Suppressor macrophage (primary cell): ENCODE measurements around the gene DPH1.

ENCODE experiments used
- DNase-seq, 4 experiments: peaks; one replicate each; pipeline ENCODE4 v3.0.0-alpha.2; 2020 to 2022

Gene DPH1

DNA sequence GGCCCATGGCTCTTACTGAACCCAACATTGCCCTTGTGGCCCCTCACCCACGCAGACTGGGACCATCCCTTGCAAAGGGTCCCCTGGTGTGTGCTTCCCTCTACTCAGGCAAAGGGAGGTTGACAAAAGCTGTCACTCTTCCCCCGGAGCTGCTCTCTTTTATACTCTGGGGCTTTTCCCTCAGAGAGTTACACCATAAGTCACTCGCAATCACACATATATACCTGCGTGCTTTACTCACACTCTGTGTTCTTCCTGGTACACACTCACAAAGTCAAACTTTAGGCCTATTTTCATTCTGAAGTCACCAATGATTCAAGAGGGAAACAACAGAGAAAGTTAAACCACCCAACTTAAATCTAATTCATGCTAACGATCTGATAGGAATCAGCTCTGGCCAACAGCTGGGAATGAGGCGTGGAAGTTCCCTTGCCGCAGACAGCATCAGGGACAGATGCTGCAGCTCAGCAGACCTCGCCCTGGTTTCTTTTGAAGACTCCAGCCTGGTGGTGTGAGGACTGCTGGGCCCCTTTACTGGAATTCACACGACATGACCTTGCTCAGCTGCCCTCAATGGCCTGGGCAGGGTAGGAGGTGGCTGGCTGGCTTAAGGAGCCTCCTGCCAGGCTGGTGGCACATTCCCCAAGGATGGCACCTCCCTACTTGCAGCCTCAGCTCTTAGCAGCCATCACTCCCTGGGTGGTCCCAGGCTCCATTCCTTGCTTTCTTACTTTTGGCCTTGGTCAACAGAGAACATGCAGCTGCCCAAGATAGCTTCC, 52.2 kb downstream of the DPH1 start:
- DNase-seq: no peak

DNA sequence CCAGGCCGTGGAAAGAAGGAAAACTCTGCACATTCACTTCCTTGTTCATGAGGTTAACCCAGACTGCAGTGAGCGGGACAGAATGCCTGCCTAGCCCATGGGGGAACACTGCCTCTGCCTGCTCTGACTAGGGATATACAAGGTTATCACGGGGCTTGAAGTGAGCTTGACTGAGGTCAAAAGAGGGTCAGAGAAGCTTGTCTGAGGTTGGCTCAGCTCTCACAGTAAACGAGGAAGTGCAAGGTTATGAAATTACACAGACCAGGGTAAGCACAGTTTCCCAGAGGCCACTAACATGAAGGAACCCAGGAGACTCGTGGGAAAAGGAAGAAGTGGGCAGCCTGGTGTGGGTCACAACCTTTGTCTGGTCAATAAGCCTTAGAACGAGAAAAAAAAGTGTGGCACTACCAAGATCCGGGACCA, 53.7 kb downstream of the DPH1 start:
- peak; percentile 93 to 99 (median 96) for DNase-seq

DNA sequence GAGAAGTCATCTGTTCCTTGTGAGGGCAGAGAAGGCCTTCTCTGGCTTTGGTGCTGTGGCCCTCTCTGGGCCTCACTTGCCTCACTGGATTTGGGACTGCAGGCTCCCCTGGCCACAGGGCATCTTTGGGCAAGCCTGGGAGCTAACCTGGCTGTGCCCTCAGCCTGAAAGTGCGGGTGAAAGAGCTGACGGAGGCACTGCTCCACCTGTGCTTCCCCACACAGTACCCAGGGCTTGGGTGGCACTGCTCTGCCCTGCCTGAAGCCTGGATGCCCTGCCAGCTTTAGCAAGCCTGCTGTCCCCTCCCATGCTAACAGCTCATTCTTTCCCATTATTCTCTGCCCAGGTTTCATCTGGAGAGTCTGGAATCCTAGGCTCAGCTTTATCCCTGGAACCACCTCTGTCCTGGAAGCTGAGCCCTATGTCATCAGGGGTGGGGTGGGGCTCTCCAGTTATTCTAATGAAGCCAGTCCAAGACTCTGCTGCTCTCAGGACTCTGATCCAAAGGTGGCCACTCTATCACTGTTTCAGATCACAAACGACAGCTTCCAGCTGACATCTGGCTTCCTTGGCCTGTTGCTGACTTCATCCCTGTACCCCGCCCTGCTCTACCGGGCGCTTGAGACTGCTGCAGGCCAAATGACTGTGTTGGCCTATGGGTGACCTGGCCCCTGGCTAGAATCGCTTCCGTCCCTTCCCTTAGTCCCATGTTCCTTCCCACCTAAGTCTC, 54.2 kb downstream of the DPH1 start:
- DNase-seq: no peak

DNA sequence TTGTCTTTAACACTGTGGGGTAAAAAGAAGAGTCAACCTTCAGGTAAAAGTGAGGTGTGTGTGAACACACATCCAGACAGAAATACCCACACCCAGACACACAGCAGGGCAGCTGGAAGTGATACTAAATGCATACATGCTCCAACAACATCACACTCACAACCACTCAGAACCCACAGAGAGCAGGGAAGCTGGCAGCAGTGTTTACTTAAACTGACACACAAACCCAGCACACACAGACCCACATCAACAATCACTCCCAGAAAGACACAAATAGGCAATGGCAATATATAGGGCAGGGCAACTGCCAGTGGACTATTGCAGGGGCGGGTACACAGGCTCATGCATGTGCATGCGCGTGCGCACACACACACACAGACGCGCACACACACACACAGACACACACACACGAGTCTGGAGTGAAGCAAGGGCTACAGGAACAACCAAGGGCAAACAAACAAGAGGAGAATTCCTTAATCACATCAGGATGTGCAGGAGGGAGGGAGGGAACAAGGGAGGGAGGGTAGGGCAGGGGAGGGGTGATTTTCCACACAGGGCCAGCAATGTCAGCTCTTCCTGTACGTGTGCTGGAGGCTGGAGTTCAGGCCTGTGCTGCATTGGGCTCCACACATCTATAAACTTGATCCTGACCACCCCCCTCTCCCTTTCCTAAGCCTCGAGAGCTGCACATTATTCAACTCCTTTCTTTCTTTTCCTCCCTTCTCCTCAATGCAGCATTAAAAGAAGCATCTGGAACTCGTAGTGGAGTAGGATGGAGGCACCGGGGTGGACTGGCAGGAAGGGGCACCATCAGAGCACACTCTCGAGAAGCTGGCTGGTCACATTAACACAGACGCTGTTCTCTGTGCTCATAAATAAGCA, 55.1 kb downstream of the DPH1 start:
- no peak for DNase-seq

DNA sequence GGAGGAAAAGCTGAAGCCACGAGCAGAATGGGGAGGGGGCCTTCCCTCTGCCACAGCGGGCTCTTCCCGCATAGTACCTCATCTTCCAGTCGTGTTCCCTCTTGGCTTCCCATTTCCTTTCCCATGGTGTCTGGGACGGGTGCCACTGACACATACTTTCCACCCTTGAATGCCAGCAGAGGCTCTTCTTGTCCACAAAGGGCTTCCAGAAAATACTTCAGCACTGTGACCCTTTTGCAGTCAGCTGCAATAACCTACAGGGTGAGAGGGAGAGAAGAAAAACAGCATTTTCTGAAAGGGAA, 55.6 kb downstream of the DPH1 start:
- no peak for DNase-seq

DNA sequence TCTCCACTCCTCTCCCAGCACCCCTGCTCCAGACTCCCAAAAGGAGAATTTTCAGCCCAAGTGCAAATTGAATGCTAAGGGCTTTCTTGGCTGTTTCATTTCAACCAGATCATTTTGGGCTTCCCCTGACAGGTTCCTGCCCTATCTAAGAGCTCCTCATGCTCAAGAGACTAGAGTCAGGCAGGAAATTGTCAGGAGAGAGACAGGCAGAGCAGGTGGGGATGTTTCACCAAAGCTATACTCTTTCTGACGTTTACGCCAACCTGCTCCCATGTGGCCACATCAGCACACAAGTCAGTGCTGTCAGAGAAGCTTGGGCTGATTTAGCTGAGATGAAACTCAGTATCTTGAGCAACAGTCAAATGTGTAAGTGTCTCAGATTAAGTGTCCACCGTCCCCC, 56.4 kb downstream of the DPH1 start:
- DNase-seq: no peak

DNA sequence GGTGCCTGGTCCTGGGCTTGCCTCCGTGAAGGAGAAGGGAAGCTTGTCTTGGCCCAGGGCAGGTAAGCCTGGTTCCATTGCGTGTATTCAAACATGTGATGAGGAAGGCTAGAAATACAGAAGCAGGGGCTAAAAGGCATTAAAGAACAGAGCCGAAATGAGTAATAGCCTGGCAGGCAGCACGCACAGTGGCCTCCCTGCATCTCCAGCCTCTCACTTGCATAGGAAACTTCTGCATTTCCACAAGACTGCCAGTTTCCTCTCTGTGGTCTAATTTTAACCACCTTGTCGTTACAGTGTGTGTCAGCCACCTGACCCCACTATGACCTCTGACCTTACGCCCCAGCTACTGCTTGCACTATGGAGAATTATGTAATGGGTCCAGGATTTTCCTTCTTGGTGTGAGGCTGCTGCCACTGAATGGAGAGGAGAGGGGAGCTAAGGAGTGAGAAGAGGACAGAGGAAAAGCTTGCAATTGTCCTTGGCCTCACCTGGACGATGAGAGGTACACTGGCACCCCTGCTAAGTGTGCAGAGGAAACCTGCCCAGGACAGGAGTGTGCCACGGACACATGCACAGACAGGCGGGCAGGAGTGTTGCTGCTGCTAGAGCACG, 57.8 kb downstream of the DPH1 start:
- peak; percentile 92 to 98 (median 95) for DNase-seq

DNA sequence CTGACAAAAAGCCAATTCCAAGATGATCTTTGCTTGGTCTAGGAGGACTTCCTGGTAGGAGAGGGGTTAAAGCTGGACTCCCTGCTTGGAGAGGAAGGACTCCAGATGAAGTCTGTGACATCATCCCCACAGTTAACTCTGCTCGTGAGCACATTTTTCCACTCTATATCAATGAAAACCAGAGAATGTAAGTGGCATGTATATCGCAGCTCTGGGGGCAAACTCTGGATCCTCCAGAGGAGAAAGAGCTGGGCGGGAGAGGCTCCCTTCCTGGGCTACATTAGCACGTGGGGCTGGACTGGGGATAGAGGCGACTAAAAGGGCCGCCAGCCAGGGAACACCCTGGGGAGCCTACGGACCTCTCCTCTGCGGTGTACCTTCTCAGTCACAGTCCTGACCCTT, 59.1 kb downstream of the DPH1 start:
- peak; percentile 36 to 76 (median 55) for DNase-seq

DNA sequence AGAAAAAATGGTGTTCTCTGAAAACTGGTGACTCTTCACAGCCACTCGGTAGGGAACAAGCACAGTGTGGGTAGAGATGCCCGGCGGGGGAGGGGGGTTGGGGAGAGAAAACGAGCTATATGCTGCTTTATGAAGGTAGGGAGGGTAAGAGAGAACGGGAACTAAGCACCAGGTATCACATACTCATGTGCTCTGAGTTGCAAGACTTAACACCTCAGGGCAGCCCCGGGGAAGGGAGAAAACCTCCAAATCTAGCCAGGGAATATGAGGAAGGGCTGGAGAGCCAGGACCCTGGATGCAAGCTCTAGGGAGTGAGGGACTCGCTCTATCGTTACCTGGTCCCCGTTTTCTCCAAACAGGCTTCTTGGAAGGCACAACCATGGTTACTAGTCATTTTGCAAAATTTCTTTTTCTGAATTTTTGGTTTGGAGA, 60.3 kb downstream of the DPH1 start:
- DNase-seq: peak in 2 of 4 experiments; percentile 34 to 49

DNA sequence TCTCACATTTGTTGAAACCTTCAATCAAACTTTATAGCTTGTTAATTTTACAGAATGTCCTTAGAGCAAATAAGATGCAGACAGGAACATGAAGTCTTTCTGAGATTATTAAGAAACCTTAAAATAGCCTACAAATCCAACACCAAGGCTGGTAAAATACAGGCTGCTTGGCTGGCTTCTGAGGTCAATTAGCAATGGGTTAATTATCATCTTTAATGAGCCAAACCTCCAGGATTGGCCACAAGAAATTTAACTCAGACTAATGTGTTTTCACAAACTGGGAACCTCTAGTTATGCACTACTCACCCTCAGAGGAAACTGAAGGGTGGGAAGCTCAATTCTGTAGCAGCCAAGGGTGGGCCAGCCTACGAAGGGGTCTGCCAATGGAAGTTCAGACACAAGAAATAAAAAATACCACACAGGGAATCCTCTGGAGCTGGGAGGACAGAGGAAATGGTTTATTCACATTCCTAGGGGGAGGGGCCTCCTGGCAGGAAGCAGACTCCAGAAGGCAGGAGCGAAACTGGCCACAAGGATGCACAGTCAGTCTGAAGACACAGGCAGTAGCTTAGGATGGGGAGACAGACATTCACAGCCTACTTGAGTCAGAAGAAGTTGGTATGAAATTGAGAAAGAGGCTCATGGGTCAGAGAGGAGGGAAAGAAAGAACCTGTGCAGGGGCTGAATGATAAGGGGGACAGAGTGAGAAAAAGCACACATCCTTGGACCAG, 61.0 kb downstream of the DPH1 start:
- no peak for DNase-seq

DNA sequence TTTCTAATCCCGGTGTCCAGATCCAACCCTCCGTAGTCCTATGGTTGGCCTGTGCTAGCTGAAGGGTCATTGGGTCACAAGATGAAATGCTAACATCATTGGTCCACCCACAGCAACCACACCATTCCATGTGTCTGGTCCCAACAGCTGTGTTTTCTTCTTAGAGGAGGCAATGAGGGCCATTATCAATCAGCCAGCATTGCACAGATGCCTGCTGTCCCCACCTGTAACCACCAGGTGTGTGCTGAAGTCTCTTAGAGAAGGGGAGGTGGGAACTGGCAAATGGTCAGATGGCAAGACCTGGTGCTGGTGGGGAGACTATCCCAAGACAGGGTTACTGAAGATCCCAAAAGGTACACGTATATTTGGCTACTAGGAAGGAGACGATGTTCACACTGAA, 62.3 kb downstream of the DPH1 start:
- no peak for DNase-seq

DNA sequence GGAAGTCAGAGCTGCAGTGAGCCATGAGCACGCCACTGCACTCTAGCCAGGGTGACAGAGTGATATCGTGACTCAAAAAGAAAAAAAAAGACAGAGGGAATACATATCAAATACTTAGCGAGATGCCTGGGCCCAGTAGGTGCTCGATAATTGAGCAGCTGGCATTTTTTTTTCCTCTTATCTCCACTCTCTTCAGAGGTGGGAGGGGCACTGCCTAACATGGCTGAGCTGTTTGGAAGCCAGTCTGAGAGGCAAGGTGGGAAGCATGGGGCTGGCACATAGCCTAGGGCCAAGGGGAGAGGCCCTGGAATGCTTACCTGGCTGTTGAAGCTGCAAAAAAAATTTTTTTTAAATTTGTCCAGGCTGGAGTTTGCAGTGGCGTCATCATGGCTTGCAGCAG, 63.4 kb downstream of the DPH1 start:
- no peak for DNase-seq
